GM23338 (cell line): ENCODE data around the gene RASGRF2.

Experiments
- EZH2 ChIP-seq: fragments of 200-600 bp; sonication (generic); IDR thresholded peaks from one replicate; pipeline ENCODE4 v1.8.0; 2017; ENCODE audit warnings: antibody characterized with exemption, mild to moderate bottlenecking, low read depth; ENCODE audit not compliant: unreplicated experiment
- EZH2phosphoT487 ChIP-seq: fragments of 200-600 bp; sonication (generic); IDR thresholded peaks from one replicate; pipeline ENCODE4 v1.8.1; 2018; ENCODE audit warnings: antibody characterized with exemption; ENCODE audit not compliant: unreplicated experiment
- POLR2AphosphoS5 ChIP-seq: IDR thresholded peaks from 2 replicates; pipeline ENCODE4 v1.6.1; 2016; ENCODE audit warnings: antibody characterized with exemption, low read depth
- ZNF114 ChIP-seq: fragments of 250-450 bp; sonication (Bioruptor Pico); IDR thresholded peaks from 2 replicates; pipeline ENCODE4 v1.5.0; 2020; ENCODE audit warnings: mild to moderate bottlenecking, moderate library complexity
- TF ChIP-seq, protein P1 (sequence below), 2 experiments: fragments of 200-600 bp in 1 of 2; sonication (generic) in 1 of 2; conservative IDR thresholded peaks; 2 replicates each; pipeline versions ENCODE4 v1.5.1 to v1.6.1; 2016 to 2017; ENCODE audit warnings: antibody characterized with exemption in 2 of 2, low read depth in 2 of 2, mild to moderate bottlenecking in 2 of 2, moderate library complexity in 1 of 2
- TF ChIP-seq, protein P2 (sequence below): IDR thresholded peaks from one replicate; pipeline ENCODE4 v1.6.1; 2018; ENCODE audit warnings: antibody characterized with exemption; ENCODE audit not compliant: unreplicated experiment

DNA sequence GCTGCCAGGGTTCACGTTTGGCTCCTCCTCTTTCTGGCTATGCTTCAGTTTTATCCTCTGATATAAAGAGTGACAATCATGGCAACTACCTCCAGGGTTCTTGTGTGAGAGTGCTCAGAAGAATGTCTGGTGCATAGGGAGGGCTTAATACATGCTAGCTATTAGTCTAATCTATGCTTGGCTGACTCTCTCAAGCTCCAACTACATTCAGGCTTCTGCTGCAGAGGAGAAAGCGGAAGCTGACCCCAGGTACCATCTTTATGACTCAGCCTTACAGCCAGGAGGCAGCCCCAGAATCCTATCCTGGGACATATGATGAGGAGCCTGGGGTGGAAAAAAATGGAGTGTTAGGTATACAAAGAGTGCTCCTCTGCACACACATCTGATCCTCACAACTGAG is 32.1 kb upstream of the RASGRF2 start:
- TF ChIP-seq, protein P1, sequence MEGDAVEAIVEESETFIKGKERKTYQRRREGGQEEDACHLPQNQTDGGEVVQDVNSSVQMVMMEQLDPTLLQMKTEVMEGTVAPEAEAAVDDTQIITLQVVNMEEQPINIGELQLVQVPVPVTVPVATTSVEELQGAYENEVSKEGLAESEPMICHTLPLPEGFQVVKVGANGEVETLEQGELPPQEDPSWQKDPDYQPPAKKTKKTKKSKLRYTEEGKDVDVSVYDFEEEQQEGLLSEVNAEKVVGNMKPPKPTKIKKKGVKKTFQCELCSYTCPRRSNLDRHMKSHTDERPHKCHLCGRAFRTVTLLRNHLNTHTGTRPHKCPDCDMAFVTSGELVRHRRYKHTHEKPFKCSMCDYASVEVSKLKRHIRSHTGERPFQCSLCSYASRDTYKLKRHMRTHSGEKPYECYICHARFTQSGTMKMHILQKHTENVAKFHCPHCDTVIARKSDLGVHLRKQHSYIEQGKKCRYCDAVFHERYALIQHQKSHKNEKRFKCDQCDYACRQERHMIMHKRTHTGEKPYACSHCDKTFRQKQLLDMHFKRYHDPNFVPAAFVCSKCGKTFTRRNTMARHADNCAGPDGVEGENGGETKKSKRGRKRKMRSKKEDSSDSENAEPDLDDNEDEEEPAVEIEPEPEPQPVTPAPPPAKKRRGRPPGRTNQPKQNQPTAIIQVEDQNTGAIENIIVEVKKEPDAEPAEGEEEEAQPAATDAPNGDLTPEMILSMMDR (conservative IDR thresholded peaks at IDR 0.05; ENCODE audit: low read depth in 2 of 2): no peak
- TF ChIP-seq POLR2AphosphoS5 (no peak), EZH2 (no peak), EZH2phosphoT487 (no peak), ZNF114 (CRISPR knock-in tag) (no peak)
- TF ChIP-seq, protein P2, sequence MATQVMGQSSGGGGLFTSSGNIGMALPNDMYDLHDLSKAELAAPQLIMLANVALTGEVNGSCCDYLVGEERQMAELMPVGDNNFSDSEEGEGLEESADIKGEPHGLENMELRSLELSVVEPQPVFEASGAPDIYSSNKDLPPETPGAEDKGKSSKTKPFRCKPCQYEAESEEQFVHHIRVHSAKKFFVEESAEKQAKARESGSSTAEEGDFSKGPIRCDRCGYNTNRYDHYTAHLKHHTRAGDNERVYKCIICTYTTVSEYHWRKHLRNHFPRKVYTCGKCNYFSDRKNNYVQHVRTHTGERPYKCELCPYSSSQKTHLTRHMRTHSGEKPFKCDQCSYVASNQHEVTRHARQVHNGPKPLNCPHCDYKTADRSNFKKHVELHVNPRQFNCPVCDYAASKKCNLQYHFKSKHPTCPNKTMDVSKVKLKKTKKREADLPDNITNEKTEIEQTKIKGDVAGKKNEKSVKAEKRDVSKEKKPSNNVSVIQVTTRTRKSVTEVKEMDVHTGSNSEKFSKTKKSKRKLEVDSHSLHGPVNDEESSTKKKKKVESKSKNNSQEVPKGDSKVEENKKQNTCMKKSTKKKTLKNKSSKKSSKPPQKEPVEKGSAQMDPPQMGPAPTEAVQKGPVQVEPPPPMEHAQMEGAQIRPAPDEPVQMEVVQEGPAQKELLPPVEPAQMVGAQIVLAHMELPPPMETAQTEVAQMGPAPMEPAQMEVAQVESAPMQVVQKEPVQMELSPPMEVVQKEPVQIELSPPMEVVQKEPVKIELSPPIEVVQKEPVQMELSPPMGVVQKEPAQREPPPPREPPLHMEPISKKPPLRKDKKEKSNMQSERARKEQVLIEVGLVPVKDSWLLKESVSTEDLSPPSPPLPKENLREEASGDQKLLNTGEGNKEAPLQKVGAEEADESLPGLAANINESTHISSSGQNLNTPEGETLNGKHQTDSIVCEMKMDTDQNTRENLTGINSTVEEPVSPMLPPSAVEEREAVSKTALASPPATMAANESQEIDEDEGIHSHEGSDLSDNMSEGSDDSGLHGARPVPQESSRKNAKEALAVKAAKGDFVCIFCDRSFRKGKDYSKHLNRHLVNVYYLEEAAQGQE: no peak
